Middle frontal gyrus (tissue), 1 donor: ENCODE data around the gene CNTNAP4.

Source experiments
- DNase-seq: peaks from one replicate; pipeline ENCODE4 v3.0.0-alpha.2; 2015; ENCODE audit warnings: low spot score; ENCODE audit errors: extremely low spot score

Gene CNTNAP4

DNA sequence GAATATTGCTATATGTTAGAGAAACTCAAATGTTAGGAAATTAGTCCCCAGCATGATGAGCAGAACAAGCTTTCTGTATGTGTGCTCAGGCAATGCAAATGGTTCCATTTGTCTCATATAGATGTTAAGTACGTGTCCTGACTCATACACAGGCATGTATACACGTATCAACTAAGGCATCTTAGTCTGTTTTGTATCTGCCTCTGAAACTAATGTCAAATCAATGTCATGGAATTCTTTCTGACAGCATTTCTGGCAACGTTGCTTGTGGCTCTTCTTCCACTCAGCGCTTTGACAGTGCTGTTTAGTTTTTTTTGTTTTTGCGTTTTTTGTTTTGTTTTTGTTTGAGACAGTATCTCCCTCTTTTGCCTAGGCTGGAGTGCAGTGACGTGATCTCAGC, 111.9 kb downstream of the CNTNAP4 start:
- DNase-seq: no peak

DNA sequence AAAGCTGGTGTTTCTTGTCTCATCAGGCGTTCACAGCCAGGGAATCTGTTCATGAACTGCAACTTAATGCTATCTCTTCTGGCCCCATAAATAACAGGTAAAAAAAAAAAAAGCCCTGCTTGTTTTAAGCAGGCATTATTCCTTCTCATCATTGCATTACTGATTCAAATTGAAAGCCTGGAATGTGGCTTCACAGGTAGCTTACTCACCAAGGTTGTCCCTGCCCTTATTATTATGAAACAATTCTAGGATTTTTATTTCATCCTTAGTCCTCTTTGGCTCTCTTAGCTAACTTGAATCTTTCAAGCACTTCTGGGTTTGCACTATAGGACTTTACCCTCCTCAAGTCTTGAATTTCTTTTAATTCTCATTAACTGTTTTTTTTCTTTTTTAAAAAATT, 113.3 kb downstream of the CNTNAP4 start:
- DNase-seq: no peak

DNA sequence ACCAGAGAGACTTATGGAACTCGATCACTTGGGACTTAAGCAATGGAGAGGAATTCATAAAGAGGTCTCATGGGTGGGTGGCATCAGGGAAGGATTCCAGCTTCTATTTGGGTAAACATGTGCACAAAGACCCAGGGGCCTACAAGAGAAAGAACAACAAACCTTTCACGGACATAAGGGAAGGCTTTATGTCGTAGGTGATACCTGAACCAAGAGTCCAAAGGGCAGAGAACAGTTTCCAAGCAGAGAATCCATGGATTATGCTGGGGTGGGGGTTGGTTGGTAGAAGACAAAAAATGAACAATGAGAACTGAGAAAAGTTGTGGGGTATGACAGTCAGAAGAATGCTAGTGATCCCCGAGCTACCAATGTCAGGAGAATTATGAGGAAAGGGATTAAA, 119.8 kb downstream of the CNTNAP4 start:
- no peak for DNase-seq

DNA sequence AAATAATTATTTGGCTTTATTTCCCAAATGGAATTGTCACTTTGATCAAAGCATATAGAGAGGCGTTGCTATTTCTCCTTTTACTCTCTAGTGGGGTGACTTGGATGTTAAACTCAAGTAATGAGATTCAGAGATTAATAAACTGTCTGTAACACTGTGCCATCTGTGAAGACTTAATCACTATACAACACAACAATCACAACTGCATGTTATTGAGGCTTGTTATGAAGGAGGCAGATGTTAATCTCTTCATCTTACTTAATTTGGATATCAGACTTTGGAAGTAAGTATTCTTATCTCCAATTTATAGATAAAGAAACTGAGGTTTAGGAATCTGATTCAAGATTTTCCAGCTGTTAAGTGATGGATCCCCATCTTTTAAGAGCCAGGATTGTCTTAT, 132.5 kb downstream of the CNTNAP4 start:
- no peak for DNase-seq

DNA sequence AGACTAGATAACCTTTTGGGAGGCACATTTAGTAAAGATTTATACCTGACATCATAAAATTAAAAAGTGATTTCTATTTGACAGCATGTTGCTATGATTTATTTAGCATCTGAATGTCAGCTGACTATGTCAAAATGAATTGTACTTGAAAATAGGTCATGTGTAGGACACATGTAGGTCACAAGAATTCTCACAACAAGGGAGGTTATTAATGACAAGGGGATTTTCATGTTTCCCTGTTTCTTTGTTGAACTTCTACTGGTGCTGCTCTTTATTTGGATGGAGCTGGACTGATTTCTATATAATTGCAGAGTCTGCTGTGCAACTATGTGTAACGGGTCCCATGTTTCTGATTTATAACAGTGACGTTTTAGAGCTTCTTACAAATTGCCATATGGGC, 144.4 kb downstream of the CNTNAP4 start:
- no peak for DNase-seq

DNA sequence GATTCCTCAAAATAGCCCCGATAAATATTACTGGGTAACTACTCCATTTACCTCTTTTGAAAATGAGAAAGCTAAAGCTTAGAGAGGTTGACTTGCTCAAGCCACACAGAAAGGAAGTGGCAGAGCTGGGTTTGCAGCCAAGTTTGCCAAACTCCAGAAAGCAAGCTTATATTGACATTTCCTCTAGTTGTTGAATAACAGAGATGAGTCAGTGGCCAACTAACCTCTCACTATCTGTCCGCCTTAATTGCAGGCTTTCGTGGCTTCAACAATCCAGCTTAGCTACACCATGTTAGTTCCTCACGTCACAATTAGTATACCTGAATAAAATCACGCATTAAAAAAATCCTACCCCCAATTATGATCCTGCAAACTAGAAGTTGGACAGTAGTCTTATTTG, 151.7 kb downstream of the CNTNAP4 start:
- DNase-seq: no peak

DNA sequence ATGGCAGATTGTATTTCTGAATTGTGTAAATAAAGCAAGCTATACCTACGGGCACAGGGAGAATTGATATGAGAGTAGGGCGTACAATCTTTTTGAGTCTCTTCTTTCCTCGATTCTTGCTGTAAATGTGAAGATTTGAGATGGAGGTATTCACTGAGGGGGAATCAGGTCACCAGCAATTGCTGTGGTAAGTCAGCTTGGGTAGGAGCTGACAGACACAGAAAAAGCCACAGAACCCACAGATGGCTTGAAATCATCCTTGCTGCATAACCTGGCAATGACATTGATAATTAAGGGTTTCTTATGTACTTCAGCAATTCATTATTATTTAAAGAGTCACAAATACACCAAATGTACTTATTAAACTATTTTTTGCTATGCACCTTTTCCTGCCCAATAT, 164.2 kb downstream of the CNTNAP4 start:
- no peak for DNase-seq

DNA sequence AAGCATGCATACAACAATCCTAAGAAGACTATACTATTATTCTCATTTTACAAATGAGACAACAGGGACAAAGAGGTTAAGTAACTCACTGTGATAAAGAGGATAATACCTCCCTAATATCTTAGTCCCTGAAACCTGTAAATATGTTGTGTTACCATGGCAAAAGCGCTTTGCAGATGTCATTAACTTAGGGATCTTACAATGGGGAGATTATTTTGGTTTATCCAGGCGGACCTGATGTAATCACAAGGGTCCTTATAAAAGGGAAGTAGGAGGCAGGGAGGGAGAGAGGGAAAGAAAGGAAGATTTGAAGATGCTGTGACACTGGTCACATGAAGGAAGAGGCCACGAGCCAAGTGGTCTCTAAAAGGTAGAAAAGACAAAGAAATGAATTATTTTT, 164.7 kb downstream of the CNTNAP4 start:
- no peak for DNase-seq

DNA sequence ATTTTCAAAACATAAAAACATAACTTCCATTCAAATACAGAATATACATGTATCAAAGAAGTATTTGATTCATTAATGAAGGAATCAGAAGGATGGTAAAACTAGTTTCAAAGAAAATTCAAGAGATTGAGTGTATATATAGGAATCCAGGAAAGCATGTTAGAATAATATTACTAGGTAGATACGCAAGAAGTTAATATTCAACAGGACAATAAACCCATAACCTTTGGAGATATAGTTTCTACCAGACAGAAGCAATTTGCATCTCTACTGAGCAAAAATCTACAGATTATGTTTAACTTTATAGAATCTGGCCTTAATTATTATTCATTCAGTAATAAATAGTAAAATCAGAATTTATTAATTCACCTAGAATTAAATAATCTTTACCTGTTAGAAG, 166.8 kb downstream of the CNTNAP4 start:
- DNase-seq: no peak

DNA sequence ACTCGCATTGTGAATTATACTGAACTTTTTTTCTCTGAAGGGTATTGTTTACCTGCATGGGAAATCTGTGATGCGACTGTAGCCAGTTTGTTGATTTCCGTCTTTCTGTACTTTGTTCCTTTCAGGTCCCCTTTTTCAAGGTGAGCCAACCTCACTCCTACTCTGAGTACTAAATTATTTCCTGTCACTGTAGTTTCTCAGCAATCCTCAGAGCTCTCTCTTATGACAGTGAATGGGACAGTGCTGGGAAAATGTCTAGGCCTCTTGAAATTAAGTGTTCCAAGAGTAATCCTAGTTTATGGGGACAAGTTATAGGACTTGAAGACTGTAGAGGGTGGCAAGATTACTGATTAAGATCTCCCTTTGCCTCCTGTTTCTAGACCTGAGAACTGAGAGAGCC, 167.6 kb downstream of the CNTNAP4 start:
- no peak for DNase-seq

DNA sequence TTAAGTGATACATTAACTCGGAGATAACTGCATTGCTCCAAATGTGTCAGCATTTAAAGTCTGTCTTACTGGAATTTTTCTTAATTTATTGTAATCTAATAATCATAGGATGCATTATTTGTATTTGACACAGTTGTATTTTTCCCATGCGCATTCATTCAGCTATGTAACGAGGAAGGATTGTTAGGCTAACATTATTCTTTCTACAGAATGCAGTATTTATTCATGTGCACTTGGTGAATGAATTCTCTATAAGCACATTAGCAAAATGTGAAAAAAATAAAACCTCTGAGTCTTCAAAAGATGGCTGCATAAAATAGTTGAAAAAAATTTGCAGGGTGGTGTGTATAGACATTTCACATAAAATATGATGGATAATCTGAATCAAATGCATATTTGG, 168.6 kb downstream of the CNTNAP4 start:
- no peak for DNase-seq

DNA sequence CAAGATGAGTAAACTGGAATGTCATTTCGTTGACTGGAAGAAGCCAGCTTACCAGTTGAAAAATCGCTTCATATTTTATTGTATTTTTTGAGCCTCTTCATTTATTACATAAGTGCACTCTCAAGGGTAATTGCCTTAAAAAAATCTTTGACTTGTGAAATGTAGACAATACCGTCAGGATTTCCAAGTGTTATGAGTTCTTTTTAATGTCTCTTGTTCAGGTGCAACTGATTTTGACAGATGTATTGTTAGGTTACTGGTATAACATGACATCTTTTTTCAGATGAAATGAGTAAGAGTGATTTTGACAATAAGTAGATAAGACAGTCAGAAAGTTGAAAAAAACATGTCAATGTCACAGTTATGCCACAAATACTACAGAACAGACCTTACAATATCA, 169.1 kb downstream of the CNTNAP4 start:
- no peak for DNase-seq

DNA sequence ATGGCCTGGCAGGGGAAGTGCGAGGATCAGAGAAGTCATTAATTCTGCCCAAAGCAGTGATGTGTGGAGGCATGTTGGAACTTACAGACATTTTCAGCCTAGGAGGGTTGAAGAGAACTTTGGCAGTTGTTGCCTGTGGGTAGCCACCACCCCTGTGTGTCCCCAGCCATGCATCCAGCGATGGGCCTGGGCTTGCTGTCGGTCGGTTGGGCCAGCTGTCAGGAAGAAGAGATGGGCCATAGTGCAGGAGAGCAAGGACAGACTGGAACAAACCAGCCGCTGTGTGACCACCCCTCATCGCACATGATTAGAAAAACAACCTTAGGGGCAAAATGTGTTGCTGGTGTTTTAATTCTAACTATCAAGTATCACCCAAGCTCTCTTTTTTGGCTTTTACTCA, 173.7 kb downstream of the CNTNAP4 start:
- DNase-seq: no peak

DNA sequence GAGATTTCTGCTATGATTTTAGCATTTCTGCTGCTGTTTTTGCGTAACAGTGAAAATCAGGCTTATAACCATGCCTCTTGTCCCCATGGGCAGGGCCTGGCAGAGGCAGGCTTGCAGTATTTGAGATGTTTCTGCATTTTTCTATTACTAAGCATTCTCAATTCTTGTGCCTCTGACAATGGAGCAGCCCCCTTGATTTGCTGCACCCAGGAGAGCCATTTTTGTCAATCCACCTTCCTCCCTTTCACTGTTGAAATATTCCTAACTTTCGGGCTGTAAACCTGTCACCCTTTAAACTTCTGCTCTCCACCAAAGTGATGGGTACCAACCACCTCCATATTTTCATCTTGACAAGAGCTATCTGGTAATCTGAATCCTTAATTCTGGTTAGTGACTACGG, 178.1 kb downstream of the CNTNAP4 start:
- DNase-seq: no peak

DNA sequence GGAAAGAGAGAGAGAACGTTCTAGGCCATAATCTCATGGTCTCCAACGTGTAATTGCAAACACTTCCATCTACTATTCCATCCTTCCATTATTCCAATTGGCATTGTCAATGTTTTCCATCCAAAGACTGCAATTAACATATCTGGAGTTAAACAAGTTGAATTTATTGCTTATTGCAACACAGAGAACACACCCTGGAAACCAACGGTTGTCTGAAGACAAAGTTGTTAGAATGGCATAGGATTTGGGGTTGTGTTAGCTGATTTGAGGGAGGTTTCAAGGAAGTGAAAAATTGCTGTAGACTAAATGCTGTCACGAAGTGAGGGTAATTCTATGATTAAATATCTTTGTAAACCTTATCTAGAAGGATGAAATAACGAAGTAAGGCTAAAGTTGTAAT, 178.8 kb downstream of the CNTNAP4 start:
- no peak for DNase-seq

DNA sequence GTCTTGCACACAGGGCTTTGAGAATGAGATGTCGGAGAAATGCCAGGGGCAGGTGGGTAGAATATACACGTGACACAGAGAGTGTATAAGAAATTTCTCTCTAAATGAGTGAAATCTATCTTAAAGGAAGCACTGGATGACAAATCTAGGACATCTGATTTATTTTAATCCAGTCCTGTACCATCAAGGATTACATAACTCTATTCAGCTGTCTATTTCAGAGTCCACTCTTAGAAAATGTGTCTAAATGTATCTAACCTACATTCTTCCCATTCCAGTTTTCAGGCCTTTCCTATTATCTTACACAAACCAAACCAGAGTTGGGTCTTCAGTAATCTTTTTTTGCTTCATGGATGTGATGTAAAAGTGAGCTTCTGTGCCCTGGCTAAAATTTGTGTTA, 181.9 kb downstream of the CNTNAP4 start:
- DNase-seq: no peak

DNA sequence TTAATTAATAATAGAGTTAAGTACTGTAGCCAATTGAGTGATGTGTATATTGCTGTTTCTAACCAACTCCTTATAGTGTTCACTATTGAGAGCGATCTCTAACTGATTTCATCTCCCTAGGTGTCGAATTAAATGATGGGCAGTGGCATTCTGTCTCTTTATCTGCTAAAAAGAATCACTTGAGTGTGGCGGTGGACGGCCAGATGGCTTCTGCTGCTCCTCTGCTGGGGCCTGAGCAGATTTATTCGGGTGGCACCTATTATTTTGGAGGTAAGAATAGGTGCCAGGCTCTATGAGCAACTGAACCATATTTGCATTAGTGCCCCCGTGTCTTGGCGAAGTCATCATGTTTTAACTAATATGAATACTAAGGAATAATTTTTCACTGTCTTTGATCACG, 184.6 kb downstream of the CNTNAP4 start:
- no peak for DNase-seq

DNA sequence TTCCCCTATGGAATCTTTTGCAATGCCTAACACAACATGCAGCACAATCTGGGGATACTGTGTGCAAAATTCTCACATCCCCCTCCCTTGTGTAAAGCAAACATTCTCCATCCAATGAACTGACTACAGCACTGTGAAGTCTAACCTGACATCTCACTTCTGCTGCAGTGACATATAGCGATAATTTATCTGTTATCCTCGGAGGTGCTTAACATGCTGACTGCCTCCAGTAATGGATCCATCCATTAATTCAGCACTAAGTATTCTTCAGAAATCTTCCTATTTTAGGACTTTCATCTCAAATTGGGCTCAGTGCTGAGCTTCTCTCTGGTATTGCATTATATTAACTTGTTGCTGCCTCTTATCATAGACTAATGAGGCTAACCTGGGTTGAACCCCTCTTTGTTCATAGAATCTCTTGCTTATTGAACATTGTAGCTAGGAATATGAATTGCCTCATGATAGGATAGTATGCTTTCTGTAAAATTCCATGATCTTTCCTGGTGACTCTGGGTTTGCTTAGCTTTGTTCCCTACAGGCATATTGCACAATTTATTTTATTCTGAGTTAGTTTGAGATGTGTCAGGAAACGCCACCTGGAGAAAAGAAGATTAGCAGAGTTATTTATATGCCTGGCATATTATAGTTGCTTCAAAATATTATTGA, 187.9 kb downstream of the CNTNAP4 start:
- DNase-seq: no peak

DNA sequence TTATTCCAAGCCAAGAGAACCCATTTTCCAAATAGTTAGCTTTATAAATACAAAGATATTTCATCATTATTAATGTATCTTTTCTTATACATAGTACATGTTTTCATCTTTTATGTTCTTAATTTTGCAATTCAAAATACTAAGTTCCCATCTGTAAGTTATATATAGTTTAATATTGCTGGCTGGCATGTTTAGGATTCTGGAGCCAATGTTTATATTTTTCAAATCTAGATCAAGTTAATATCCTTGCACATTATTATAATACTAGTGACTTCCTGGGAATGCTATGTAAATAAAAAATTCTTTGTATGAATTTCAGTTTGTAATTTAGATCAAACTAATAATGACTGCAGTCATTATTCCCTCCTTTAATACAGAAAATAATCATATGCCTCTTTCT, 189.7 kb downstream of the CNTNAP4 start:
- no peak for DNase-seq

DNA sequence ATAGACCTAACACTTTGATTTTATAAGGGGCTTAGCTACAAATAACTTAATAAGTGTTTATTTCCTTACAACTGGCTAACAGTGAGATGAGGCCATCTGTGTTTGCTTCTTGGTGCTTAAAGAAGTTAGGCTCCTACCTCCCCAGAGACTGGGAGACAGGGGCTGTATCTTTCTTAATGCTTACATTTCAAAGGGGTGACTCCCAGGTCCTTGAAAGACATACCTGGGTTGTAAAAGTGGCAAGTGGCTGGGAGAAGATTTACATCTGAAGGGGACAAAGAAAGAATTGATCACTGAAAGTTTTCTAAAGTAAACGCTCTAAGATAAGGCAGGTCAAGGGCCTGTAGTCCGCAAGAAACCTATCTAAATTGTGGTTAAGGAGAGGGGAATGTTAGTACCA, 196.8 kb downstream of the CNTNAP4 start:
- DNase-seq: no peak

DNA sequence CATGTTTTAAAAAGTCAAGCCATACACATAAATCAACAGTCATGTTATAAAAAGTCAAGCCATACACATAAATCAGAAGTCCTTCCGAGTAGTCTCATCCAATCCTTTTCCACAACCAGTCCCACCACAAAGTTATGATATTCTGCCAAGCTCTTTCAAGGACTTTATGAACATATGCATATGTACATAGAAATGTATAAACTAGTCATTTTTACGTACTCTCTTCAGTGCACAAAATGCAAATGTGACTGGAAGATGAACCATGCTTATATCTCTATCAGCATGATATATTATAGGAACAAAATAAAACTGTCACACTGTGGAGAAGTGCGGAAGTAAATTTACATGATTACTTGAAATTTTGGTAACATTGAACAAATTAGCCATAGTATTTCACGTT, 200.9 kb downstream of the CNTNAP4 start:
- DNase-seq: no peak

DNA sequence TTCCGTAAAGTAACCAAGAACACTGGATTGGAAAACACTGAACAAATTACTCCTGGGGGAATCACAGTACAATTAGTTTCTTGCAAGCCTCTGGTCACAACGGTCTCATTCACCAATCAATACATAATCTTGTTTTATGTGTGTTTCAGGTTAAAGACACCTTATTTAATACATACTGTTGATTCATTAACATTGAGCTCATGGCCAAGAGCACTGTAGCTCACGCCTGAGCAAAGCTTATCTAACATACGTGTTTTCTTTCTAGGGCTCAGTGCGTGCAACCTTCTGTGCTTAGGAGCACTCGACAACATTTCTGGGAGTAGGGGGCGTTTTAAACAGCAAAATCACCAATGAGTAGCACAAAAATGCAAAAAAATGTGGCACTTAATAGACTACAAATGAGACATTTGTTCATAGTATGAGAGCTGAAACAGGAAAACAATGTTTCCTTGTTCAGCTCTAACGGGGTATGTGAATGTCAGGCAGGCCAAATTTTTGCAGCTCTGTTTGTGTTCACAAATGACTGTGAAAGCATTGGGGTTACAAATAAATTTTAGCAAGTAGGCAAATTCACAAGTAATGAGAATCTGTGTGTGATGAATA, 206.2 kb downstream of the CNTNAP4 start:
- no peak for DNase-seq

DNA sequence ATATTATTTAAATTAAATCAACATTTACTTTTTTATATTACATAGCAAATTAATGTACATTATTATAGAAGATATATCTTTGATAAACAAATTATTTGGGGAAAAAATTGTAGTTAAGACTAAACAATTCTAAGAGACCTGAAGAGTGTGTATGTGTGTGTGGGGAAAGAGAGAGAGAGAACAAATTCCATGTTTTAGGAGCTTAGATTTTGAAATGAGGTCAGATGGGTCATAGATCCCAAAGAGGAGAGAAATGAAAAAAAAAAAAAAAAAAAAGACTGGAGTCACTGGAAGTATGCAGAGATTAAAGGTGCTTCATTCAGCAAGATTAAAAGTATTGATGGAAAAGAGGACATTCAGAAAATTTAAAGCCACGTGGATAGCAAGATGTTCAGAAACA, 206.8 kb downstream of the CNTNAP4 start:
- DNase-seq: no peak

DNA sequence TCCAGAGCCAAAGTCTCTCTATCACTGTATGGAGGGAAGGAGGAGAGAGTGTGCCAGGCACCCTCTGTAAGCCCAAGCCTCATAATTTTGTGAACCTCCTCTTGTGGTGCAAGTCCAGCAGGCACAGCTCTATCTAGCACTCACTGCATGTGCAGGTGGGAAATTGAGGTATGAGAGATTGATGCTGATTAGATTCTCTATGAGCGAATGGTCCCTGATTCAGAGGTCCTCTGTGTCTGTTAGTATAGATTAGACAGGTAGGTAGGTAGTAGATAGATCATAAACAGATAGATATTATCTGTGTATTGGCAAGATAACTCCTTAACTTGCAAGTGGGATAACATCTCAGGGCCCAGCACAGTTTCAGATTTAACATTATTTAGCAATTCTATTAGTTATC, 209.5 kb downstream of the CNTNAP4 start:
- no peak for DNase-seq
